Islet of Langerhans (tissue), 1 donor: Measurements from ENCODE around the gene TNIK.

Experiments
- FAIRE-seq: peaks from one replicate; lab custom pipeline; 2011; peaks lifted over from hg19 to GRCh38; lab: Jason Lieb, UNC

The TNIK gene

DNA sequence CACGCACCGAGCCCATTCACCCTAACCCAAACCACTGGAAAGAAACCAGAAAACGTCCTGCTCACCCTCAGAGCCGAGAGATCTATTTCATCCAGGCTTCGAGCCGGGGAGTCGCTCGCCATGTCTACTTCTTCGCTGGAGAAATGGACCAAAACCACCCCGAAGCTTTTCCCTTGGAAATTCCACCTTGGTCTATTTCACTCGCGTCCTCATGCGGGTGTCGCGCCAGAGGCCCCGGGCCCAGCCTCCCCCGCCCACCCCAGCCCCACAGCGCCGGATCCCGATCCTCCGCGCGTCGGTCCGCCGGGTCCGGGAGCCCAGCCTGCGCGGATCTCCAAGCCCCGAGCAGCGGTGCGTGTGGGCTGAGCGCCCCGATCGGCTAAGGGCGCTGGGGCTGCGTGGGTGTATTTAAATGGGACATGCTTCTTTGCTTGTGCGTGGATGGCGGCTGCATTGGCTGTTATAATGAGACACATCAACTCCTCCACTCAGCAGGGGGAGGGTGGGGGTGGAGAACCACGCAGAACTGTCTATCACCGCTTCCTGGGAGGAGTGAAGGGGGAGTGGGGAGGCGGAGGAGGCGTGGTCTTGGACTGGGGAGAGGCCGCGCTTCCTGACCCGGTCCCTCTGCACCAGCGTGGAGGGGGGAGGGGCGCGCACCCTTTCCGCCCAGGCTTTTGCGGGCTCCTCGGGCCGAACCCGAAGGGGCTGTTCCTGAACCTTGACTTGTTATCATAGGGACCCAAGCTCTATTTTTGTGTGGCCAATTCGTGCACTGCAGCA is at the start of gene TNIK:
Gene TNIK, minus strand, starts transcription at position 464 of the 783 bp plus-strand sequence. Its CDS starts 342 bp downstream, at position 122.
- FAIRE-seq = no peak

DNA sequence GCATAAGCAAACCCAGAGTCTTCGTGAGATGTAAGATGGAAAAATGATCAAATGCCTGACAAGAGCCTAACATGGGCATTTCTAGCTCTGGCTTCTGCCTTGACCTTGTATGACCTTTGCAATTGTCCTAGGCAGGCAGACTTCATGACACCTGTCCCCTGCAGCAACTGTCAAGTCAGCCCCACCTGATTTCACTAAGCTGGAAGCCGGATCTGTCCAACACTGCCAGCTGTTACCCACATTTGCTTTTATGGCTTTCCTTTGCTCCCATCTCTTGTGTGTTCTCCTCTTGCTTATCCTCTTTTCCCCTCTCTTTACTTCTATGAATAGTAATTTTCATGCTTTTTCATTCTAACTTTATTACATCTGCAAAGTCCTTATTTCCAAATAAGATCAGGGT is 48.5 kb upstream of the TNIK start:
- FAIRE-seq = no peak

DNA sequence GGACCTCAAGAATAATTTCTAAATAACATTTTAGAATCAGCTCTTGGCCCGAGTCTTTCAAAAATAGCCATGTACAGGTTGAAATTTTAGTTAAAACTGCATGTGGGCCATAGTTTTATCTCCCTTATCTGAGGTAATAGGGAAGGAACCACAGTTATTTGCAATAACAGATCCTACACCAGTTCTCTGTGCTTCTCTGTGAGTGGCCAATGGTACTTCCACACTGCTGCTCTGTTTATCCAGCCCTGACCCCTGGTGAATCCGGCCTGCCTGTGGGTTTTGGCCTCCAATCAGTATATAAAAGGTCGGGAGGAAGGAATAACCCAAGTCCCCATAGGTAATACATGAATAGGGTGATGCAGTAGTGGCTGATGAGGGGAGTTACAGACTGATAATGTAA is 48.0 kb upstream of the TNIK start:
- FAIRE-seq = no peak

DNA sequence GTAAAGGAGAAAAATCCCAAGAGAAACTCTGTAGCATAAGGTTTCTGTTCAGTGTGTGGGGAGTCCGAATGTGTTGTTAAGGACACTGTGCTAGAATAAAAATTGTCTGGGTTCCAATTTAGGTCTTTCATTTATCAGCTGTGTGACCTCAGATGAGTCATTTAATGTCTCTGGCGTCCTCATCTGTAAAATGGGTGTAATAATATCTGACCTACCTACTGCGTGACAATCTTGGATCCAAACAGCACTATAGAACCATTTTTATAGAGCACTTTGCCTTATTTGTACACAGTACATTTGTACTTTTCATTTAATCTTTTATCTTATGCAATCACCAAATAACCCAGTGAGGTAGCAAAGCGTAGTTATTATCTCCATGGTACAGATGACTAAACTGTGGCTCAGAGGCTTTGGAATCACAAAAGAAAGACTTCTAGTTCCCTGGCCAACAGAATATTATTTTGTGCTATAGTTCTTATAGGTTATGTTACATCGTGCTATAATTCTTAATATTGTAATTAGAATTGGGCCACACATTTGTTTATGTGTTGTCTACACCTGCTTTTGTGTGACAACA is 46.6 kb upstream of the TNIK start:
- no peak for FAIRE-seq

DNA sequence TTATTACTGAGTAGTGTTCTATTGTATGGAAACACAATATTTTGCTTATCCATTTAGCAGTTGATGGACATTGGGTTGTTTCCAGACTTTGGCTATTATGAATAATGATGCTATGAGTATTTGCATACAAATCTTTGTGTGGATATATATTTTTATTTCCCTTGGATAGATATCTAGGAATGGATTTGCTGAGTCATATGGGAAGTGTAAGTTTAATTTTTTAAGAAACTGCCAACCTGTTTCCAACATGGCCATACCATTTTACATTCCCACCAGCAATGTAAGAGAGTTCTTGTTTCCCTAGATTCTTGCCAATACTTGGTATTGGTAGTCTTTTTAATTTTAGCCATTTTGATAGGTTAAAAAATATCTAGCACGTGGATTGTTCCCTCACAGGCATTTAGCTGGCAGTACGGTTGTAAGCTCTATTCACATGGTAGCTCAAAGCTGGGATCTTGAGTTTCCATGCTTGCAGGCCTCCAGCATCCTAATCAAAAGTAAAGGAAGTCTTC is 45.7 kb upstream of the TNIK start:
- no peak for FAIRE-seq

DNA sequence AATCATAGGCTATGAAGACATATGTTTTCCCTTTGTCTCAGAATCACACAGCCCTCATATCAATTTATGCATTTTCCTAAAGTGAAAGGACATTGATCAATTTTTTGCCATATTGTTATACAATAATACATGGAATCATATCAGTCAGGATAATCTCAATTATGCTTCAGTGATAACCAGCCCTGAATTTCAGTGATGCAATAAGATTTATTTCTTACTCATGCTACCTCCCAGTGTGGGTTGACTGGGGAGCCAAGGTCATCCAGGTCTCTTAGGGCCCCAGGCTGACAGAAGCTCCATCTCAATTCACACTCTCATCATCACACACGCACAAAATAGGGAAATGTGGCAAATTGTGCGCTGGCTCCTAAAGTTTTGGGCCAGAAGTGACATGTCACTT is 44.2 kb upstream of the TNIK start:
- no peak for FAIRE-seq

DNA sequence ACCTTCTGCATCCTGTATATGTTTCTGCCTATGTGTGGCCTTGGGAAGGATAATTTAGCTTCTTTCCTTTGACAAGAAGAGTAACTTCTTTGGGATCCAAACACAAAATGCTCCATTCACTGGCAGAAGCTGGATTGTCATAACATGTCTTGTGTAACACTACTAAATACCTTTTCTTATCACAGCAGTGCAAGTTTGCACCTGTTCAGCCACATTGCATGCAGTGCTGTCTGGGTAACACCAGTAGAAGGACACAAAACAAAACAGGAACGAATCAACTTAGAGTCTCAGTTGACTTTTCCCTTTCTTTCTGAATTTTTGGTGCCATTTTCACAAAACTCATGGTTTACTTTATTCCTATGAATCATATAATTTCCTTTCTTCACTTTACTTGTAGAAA is 43.6 kb upstream of the TNIK start:
- FAIRE-seq = no peak

DNA sequence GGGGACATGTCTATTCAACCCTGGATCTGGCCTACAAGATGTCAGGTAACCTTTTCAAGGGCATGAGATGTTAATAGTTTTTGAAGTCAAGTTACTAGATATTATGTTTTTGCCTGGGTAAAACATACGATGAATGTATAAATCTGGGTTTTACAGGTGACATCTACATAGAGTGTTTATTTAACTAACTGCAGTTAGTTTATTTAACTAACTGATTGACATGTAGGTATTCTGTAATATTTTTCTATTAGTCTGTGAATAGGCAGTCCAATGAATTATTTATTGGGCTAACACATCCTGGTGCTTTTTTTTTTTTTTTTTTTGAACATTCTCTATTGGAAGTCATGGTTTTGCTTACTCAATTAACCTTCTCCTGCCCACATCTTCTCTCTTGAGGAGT is 38.7 kb upstream of the TNIK start:
- no peak for FAIRE-seq

DNA sequence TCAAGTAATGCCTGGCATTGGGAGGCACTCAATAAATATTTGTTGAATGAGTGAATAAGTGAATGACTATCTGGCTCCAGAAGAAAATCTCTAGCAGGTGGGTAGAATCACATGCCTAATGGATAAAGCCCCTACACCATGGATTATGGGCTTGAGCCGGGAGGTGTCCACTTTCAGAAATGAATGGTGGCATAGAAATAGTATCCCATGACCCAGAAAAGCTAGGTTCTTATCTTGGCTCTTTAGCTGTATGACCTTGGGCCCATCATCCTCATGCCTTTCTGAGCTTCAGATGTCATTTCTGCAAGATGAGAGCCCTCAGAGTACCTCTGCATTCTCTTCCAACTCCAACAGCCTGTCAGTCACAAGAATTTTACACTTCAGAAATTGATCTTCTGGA is 37.3 kb upstream of the TNIK start:
- FAIRE-seq = no peak

DNA sequence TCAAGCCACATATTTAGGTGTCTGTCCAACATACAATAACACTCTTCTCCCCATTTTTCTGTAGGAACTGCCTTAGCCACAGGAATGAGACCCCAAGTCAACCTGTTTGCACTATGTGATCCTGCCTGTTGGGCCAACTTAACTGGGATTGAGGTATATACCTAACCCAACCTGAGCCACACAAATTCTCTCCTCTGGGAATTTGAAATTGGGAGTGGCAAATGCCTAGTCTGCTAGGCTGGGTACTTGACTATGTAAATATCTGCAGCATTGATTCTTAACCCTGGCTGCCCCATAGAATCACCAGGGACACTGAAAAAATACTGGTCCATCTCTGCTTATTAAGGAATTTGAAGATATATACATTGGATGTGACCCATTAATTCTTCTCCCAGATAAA is 35.2 kb upstream of the TNIK start:
- FAIRE-seq = no peak

DNA sequence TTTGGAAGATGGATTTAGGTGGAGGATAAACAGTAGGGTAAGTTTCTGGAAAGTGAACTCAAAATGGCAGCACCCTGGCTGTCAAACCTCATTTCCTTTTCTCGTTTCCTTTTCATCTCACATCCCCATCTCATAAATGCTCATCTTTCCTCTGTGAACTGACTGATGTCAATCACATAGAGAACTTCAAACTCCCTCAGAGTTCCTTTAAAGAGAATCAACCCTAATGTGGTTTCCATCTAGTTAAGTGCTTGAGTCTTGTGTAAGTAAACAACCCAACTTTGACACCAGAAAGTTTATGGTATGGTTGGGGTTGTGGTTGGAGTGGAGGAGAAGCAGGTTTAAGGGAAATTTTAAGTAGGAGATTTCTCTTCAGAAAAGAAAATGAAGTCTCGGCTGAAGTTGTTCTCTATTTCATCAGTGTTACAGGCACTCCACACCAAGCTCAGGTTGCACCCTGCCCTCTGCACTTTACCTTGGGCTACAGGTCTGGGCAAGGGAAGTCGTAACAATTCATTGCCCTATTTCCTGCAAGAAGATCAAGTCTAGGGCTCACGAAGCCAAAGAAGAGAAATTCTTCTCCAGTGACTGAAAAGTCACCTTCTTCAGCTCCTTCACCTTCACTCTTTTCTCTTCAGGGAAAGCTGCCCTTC is 34.4 kb upstream of the TNIK start:
- no peak for FAIRE-seq

DNA sequence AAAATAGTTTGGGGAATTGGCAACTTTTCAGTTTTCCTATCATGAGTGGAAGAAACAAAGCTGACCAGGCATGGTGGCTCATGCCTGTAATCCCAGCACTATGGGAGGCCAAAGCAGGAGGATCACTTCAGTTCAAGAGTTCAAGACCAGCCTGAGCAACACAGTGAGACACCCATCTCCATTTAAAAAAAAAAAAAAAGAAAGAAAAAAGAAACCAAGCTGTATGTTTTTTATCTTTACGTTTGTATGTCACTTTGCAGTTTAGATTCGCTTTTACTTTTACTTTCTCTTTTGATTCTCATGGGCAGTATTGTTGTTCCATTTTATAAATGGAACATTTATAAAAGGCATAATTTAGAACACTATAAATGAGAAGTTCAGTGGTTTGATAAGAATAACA is 31.2 kb upstream of the TNIK start:
- FAIRE-seq = no peak

DNA sequence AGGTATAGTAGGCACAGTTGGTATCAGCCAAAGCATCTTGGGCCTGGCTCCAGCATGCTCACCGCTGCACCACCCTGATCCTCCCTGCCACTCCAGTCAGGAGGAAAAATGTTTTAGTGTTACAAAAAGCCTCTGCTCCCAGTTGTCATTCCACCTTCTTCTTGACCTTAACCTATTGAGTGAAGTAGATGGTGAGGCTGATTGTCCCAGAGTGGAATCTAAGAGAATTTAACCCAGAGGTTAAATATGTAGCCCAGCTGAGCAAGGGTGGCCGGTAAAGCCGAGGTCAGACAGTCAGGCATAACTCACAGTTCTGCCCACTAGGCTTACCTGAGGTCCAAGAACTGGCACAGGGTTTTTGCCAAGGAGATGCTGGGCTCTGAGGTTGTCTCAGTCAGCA is 30.7 kb upstream of the TNIK start:
- no peak for FAIRE-seq

DNA sequence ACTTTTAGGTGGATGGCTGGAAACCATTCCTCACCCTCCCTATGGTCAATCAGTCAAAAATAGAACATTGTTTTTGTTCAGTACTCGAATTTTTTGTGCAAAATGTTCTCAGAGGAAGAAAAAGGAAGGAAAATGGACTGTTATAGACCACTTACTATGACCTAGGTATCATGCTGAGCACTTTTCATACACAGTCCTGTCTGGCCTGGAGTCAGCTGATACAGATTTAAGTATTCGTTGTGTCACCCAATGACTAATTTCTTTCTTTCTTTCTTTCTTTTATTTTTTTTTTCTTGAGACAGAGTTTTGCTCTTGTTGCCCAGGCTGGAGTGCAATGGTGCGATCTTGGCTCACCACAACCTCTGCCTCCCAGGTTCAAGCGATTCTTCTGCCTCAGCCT is 29.1 kb upstream of the TNIK start:
- no peak for FAIRE-seq

DNA sequence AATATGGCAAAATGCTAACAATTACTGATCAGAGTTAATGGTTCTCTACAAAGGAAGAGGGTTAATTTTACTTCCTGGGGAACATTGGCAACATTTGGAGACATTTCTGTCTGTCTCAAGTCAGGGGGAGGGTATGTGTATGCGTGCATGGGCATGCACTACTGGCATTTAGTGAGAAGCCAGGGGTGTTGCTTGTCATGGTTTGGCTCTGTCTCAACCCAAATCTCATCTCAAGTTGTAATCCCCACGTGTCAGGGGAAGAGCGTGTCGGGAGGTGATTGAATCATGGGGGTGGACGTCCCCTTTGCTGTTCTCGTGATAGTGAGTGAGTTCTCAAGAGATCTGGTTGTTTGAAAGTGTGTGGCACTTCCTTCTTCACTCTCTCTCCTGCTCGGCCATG is 28.3 kb upstream of the TNIK start:
- FAIRE-seq = no peak

DNA sequence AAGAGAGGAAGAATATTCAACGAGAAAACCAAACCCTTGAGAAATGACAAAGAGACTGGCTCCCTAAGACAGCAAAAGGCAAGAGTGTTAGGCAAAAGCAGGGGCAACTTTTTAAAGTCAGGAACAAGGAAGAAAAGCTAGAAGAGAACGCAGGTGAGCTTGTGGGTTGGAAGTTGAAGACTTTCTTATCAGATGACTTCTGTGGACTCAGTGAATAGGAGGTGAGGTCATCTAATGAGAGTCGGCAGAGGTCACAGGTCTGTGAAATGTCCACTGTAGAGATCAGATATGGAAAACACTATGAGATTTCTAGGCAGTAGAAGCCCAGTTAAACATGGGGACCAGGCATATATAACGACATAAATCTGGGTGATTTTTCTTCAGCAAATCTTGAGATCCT is 27.2 kb upstream of the TNIK start:
- no peak for FAIRE-seq

DNA sequence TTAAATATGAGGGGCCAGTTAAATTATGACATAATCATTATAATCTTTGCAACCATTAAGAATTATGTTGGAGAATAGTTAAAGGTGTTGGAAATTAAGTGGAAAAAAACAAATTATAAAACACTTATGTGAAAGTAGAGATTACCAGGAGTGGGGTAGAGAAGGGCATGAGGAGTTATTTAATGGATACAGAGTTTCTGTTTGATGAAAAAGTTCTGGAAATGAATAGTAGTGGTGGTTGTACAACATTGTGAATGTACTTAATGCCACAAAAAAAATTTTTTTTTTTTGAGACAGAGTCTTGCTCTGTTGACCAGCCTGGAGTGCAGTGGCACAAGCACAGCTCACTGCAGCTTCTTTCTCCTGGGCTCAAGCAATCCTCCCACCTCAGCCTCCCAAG is 25.1 kb upstream of the TNIK start:
- FAIRE-seq = no peak

DNA sequence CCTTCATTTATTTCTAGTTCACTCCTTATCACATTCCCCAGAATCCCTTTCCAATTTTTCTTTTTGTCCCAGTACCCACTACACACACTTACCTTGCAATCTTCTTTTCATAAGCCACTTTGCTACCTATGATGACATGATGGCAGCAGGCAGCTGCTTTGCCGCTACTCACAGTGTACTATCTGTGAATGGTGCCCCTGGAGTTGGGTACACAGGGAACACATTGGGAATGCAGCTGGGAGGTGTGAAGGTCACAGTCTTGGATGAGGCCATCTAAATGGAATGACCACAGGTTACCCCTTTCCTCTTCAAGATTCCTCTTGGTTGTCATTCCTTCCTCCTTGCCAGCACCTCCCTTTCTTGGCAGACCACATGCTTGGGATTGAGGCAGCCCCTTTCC is 20.8 kb upstream of the TNIK start:
- FAIRE-seq = no peak

DNA sequence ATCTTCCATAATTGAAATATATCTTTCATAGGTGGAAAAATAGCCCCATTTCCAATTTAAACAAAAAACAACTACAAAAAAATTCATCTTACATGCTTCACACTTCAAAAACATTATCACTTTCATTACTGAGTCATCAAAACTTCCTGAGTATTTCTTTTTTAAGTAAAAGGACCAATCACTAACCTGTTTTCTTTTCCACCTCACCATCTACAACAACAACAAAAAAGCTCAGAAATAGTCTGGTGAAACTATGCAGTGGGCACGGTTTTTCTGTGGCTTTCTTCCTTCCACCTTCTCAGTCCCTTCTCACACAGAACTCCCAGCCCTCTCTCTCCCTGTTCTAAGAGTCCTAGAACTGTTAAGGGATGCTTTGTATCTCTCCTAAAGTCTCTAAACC is 20.3 kb upstream of the TNIK start:
- no peak for FAIRE-seq

DNA sequence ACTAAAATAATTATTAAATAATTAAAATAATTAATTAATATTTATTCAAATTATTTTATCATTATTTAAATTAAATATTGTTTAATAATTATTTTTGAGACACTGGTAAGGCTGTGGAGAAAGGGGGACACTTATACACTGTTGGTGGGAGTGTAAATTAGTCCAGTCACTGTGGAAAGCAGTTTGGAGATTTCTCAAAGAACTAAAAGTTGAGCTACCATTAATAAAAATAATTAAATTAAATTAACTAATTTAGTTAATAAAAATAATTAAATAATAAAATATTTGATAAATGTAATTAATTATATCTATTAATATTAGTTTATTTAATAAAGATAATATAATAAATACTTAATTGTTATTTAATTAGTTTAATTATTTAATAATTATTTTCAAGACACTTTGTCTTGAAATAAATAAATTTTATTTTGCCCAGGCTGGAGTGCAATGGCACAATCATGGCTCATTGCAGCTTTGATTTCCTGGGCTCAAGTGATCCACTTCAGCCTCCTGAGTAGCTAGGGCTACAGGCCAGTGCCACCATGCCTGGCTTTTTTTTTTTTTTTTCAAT is 16.4 kb upstream of the TNIK start:
- no peak for FAIRE-seq

DNA sequence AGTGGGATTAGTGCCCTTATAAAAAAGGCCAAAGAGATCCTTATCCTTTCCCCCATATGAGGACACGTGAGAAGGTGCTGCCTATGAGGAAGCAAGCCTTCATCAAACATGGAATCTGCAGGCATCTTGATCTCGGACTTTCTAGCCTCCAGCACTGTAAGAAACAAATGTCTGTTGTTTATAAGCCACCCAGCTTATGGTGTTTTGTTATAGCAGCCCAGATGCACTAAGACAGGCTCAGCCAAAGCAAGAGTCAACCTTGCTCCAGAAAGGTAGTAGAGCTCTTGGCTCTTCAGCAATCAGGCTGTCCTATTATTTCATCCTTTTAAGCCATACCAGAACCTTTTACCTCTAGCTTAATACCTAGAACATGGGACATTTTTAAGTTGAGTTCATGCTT is 12.3 kb upstream of the TNIK start:
- FAIRE-seq = no peak

DNA sequence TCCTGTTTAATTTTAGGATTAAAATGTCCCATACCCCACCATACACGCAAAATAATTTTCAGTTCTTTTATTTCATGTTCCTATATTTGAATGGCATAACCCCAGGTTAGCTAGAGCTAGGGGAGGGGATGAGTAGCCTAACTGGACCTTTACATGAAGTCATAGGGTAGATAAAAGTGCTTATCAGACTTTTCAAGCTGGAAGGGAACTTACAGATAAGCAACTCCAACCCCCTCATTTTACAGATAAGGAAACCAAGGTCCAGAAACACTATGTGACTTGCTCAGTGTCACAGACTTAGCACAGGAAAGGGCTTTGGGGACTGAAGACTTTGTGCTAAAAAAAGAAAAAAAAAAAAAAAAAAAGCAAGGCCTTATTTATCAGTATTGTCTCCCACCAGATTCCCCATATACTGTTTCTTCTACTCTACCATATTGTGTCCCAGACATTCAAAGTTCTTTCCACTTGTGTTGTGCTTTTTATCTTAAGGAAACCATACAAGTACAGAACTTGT is 10.6 kb upstream of the TNIK start:
- FAIRE-seq = no peak

DNA sequence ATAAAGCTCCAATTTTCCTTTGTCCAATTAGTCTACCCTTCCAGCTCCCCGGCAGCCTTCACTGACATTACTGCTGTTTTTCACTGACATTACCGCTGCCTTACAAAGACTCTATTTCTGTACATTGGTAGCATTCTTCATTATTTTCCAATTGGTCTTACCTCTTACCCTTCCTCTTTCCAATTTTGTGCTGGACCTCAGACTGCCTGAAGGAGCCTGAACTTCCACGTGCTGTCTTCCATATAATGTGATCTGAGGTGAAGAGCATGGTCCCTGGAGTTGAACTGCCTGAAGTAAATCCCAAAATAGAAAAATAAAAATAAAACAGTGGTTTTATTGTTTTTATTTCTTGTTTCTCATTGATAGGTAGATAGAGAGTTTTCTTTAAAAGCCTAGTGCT is 9.2 kb upstream of the TNIK start:
- no peak for FAIRE-seq
